HG03460 (cell line): ENCODE data around the gene PEX14.

Experiments used
- ATAC-seq: cut with Tn5 transposase; IDR thresholded peaks from one replicate; pipeline ENCODE4 v1.9.1; 2021; ENCODE audit not compliant: unreplicated experiment

Gene PEX14

GRCh38 chr1:10662824-10663677, 188.3 kb downstream of the PEX14 start:
- no peak for ATAC-seq

- no peak for ATAC-seq
These were observed 188.9 kb downstream of the PEX14 start for GRCh38 chr1:10663678-10664035.

GRCh38 chr1:10664251-10664650, 189.5 kb downstream of the PEX14 start:
- ATAC-seq: no peak

- no peak for ATAC-seq
These were observed 190.5 kb downstream of the PEX14 start for GRCh38 chr1:10665226-10665625.

GRCh38 chr1:10665930-10666850, 191.4 kb downstream of the PEX14 start:
- ATAC-seq: no peak

GRCh38 chr1:10667861-10668761, 193.4 kb downstream of the PEX14 start:
- ATAC-seq: no peak

- ATAC-seq: no peak
These were observed 194.8 kb downstream of the PEX14 start for GRCh38 chr1:10669570-10669969.

GRCh38 chr1:10670190-10670589, 195.4 kb downstream of the PEX14 start:
- ATAC-seq: no peak

GRCh38 chr1:10671090-10671489, 196.3 kb downstream of the PEX14 start:
- no peak for ATAC-seq

GRCh38 chr1:10671622-10672342, 197.0 kb downstream of the PEX14 start:
- no peak for ATAC-seq

- ATAC-seq: no peak
These were observed 197.7 kb downstream of the PEX14 start for GRCh38 chr1:10672343-10673050.

- ATAC-seq: no peak
These were observed 198.5 kb downstream of the PEX14 start for GRCh38 chr1:10673109-10673711.

- ATAC-seq: no peak
These were observed 199.5 kb downstream of the PEX14 start for GRCh38 chr1:10674222-10674621.

GRCh38 chr1:10674700-10675609, 200.2 kb downstream of the PEX14 start:
- no peak for ATAC-seq

- no peak for ATAC-seq
These were observed 201.1 kb downstream of the PEX14 start for GRCh38 chr1:10675813-10676212.

- no peak for ATAC-seq
These were observed 202.2 kb downstream of the PEX14 start for GRCh38 chr1:10676963-10677362.

GRCh38 chr1:10677491-10678391, 203.0 kb downstream of the PEX14 start:
- no peak for ATAC-seq
